SU-DHL-6 (cell line): ENCODE measurements around the gene SFTA2.

Experiments
- EZH2phosphoT487 ChIP-seq: fragments of 200-600 bp; sonication (generic), shearing (Covaris generic); conservative IDR thresholded peaks from 2 replicates; pipeline ENCODE4 v1.6.1; 2018; ENCODE audit warnings: mild to moderate bottlenecking, antibody characterized with exemption, low read length, moderate library complexity, mixed read lengths
- TF ChIP-seq, protein P1 (sequence below): fragments of 200-600 bp; sonication (generic); IDR thresholded peaks from one replicate; pipeline ENCODE4 v1.5.1; 2017; ENCODE audit warnings: antibody characterized with exemption, mild to moderate bottlenecking, low read length, moderate library complexity; ENCODE audit not compliant: insufficient read depth, poor library complexity, severe bottlenecking

DNA sequence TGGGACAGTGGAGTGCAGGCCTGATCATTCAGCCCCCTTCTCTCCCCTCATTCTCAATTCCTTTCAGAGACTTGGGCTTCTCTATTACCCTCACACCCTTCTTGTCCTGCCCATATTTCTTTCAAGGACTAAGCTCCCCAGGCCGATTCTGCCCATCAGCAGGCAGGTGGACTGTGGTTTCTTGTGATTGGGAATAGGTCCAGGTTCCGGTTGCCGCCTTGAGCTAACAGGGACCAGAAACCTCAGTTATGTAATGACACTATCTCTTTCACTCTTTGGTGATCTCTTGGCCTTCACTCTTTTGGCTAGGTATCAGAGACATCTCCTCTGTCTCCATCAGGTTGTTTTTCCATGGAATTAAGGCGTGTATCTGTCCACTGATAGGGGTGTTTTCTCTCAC, 15.3 kb upstream of the SFTA2 start:
- TF ChIP-seq, protein P1, sequence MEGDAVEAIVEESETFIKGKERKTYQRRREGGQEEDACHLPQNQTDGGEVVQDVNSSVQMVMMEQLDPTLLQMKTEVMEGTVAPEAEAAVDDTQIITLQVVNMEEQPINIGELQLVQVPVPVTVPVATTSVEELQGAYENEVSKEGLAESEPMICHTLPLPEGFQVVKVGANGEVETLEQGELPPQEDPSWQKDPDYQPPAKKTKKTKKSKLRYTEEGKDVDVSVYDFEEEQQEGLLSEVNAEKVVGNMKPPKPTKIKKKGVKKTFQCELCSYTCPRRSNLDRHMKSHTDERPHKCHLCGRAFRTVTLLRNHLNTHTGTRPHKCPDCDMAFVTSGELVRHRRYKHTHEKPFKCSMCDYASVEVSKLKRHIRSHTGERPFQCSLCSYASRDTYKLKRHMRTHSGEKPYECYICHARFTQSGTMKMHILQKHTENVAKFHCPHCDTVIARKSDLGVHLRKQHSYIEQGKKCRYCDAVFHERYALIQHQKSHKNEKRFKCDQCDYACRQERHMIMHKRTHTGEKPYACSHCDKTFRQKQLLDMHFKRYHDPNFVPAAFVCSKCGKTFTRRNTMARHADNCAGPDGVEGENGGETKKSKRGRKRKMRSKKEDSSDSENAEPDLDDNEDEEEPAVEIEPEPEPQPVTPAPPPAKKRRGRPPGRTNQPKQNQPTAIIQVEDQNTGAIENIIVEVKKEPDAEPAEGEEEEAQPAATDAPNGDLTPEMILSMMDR: no peak
- TF ChIP-seq EZH2phosphoT487: no peak
